Spinal cord (tissue), 10 donors: ENCODE measurements around the gene SUPT3H. TPM values are rescaled to one million over a fixed set of nuclear protein-coding genes. Genes with fewer than 3 reads are reported as not detected.
A peak's percentile ranks its signal among the peaks of the same experiment; 100 is the strongest.

Experiments used
- DNase-seq, 6 donors: peaks; one replicate each; pipeline versions ENCODE4 v3.0.0 to v3.0.0-alpha.2; 2013 to 2015; ENCODE audit warnings: low spot score in 6 of 6, low read depth in 4 of 6
- H3K27ac ChIP-seq: one replicate; pipeline ENCODE4 v1.5.1; 2013; ENCODE audit warnings: low read depth, low read length, control low read depth
- H3K27me3 ChIP-seq: one replicate; pipeline ENCODE4 v1.6.1; 2013; ENCODE audit warnings: low read length; ENCODE audit not compliant: control insufficient read depth, insufficient read depth
- H3K36me3 ChIP-seq: one replicate; pipeline ENCODE4 v1.6.1; 2013; ENCODE audit warnings: low read length; ENCODE audit not compliant: control insufficient read depth, insufficient read depth
- H3K4me1 ChIP-seq: one replicate; pipeline ENCODE4 v1.6.1; 2013; ENCODE audit warnings: low read length; ENCODE audit not compliant: control insufficient read depth, insufficient read depth
- H3K4me3 ChIP-seq: one replicate; pipeline ENCODE4 v1.5.1; 2013; ENCODE audit warnings: low read depth, low read length, control low read depth
- H3K9me3 ChIP-seq: one replicate; pipeline ENCODE4 v1.6.1; 2013; ENCODE audit warnings: low read length; ENCODE audit not compliant: control insufficient read depth, insufficient read depth
- WGBS: methylation state at CpG from one replicate; pipeline ENCODE4 v1.1.5; 2013; ENCODE audit warnings: missing lambda C conversion rate; ENCODE audit not compliant: insufficient coverage; 5-methylcytosine and 5-hydroxymethylcytosine counted together
- polyA plus RNA-seq, 2 donors: library from polyadenylated mRNA; unstranded; fragments of 120-200 nt; gene quantifications; one replicate each; pipeline ENCODE4 v1.2.1, GENCODE V29; 2013; ENCODE audit not compliant: insufficient read length in 2 of 2
- total RNA-seq, 2 donors: library from RNA; depleted of rRNA in 1 of 2; stranded (reverse); fragments of 120-200 nt in 1 of 2; fragments of >200 nt in 1 of 2; gene quantifications; one replicate each; pipeline versions ENCODE4 v1.2.3 to v1.2.4, GENCODE V29; 2013 to 2014
- donor health status: healthy.

Gene SUPT3H
- total and polyA plus RNA-seq, 4 donors = 12.2 to 27.7 (median 18.2) TPM

DNA sequence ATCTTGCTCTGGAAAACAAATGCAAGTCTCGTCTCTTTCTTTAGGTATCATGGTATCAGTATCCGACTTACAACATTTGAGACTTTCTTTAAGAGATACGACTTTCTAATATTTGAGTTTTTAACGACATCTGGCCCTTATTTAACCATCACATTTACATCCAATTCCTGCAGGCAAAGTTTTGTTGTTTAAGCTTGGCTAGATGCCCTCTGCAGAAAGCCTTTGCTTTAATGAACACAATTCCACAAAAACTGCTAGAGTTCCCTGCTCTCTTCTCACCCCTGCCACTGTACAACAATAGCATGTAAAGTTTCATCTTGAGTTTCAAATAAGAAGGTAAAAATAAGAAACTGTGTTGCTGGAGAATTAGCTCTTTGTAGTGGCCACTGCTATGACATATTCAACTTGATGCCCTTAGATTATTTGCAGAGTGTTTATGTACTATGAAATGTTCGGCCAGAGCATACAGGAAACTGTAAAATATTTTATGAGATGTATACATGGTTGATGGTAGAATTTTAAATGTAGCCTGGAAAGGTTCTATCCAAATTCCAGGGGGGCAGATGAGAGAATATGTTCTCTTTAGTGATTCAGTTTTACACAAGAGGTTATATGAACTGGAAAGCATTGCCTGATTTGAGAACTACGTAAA, 551.6 kb downstream of the SUPT3H start:
- 50% methylated on average over 4 of the region's 6 CpGs for WGBS
- H3K27me3 ChIP-seq = no peaks in the 10 kb centered on the region
- H3K9me3 ChIP-seq = no peaks in the 10 kb centered on the region
- H3K36me3 ChIP-seq = no peaks in the 10 kb centered on the region
- H3K4me1 ChIP-seq = no peaks in the 10 kb centered on the region
- no peak for DNase-seq
- no peak overlapping the region for H3K4me3 ChIP-seq
- no peak overlapping the region for H3K27ac ChIP-seq

DNA sequence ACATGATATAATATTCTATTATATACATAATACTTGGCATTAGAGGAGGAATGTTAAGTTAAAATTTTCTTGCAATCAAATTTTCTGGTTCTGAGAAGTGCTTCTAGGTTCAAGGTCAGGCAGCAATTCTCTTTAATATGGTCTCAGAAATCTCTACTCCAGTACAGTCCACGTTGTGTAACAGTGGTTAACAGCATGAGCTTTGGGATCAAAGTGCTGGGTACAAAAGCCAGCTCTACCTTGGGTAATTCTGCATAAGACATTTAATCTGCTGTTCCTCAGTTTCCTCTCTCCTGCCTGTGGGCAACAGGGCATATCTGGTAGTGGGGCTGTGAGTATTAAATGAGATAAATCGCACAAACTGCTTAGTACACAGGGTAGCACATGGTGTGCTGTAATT, 552.5 kb downstream of the SUPT3H start:
- Histone ChIP-seq H3K9me3 (no peaks in the 10 kb centered on the region), H3K27me3 (no peaks in the 10 kb centered on the region), H3K4me1 (no peaks in the 10 kb centered on the region), H3K36me3 (no peaks in the 10 kb centered on the region), H3K27ac (no peak overlapping the region), H3K4me3 (no peak overlapping the region)
- WGBS = no CpG with 5 or more reads among the region's 2 CpGs
- DNase-seq = no peak

DNA sequence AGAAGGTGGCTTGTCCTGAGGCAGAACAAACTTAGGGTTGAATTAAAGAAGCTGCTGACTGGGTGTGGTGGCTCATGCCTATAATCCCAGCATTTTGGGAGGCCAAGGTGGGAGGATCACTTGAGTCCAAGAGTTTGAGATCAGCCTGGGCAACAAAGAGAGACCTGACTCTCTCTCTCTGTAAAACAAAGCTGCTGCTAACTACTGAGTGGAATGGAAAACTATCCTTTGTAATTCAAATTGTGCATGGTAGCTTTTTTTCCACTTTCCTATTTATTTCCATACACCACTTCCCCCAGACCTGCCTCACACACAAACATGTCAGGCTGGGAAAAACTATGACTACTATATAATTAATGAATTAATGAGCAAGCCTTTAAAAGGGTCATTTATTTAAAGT, 553.2 kb downstream of the SUPT3H start:
- H3K36me3 ChIP-seq = no peaks in the 10 kb centered on the region
- H3K4me1 ChIP-seq = no peaks in the 10 kb centered on the region
- H3K9me3 ChIP-seq = no peaks in the 10 kb centered on the region
- DNase-seq = no peak
- no peaks in the 10 kb centered on the region for H3K27me3 ChIP-seq
- no peak overlapping the region for H3K4me3 ChIP-seq
- no peak overlapping the region for H3K27ac ChIP-seq

DNA sequence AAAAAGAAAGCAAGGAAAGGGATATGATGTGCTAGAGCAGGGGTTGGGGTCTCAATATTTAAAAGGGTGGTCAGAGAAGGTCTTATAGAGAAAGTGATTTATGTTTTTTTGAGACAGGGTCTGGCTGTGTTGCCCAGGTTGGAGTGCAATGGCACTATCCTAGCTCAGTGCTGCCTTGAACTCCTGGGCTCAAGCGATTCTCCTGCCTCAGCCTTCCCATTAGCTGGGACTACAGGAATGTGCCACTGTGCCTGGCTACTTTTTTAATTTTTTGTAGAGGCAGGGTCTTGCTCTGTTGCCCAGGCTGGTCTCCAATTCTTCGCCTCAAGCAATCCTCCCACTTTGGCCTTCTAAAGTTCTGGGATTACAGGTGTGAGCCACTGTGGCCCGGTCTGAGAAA, 557.0 kb downstream of the SUPT3H start:
- Histone ChIP-seq H3K9me3 (no peaks in the 10 kb centered on the region), H3K4me1 (no peaks in the 10 kb centered on the region), H3K27ac (no peak overlapping the region), H3K4me3 (no peak overlapping the region), H3K27me3 (no peaks in the 10 kb centered on the region), H3K36me3 (no peaks in the 10 kb centered on the region)
- DNase-seq = no peak
- WGBS = 100% methylated on average over 1 of the region's 3 CpGs

DNA sequence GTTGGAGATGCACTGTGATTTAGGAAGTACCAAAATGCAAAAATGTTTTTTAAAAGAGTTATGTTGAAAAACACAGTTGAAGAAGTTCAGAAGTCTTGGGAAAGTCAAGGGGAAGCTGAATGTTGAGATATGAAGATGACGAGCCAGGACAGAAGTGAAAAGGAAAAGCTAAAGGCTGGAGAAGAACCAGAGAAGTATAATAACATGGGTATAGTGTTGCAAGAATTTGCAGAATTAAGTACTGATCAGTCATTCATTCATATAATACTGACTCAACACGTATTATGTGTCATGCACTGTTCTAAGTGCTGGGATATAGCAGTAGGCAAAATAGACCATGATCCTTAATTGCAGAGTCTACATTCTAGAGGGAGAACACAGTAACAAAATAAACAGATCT, 557.4 kb downstream of the SUPT3H start:
- H3K9me3 ChIP-seq = no peaks in the 10 kb centered on the region
- H3K36me3 ChIP-seq = no peaks in the 10 kb centered on the region
- 100% methylated on average over 1 of the region's 2 CpGs for WGBS
- no peak for DNase-seq
- no peak overlapping the region for H3K27ac ChIP-seq
- no peaks in the 10 kb centered on the region for H3K4me1 ChIP-seq
- H3K4me3 ChIP-seq = no peak overlapping the region
- no peaks in the 10 kb centered on the region for H3K27me3 ChIP-seq

DNA sequence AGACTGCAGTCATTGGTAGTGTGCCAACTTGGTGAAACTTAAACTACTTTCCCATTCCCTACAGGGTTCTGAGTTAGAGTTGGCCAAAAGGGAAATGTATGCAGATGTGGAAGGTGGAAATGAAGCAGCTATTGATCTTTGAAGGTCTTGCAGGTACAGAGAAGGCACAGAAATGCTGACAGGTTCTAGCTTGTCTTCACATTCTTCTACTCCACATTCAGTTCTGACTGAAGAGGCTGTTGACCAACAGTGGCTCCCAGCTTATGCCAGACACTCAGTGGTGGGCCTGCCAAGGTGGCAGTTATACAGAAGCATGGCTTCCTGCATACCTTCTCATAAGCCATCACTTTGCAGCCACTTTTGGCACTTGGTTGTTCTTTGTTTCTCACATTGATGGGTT, 566.3 kb downstream of the SUPT3H start:
- Histone ChIP-seq H3K27ac (no peak overlapping the region), H3K4me3 (no peak overlapping the region), H3K4me1 (no peaks in the 10 kb centered on the region), H3K9me3 (no peaks in the 10 kb centered on the region), H3K36me3 (no peaks in the 10 kb centered on the region), H3K27me3 (no peaks in the 10 kb centered on the region)
- DNase-seq = no peak

DNA sequence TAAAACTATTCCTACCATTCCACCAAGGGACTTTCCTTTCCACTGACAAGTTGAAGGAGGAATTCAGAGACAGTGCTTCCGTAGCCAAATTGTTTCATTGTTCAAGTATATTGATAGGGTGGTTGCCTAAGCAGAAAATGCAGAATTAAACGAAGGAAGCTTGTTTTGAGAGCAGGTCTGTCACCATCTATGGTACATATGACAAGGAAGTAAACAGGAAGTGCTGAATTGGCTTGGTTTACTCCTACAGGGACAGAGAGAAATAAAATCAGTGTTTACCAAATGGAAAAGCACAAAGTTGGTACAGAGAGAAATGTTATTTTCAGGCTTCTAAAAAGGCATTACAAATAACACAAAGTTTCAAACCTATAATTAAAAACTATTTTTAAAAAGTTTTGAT, 568.5 kb downstream of the SUPT3H start:
- H3K9me3 ChIP-seq = no peaks in the 10 kb centered on the region
- no peak for DNase-seq
- H3K4me1 ChIP-seq = no peaks in the 10 kb centered on the region
- 60% methylated on average over 1 of the region's 2 CpGs for WGBS
- no peak overlapping the region for H3K4me3 ChIP-seq
- no peaks in the 10 kb centered on the region for H3K27me3 ChIP-seq
- no peaks in the 10 kb centered on the region for H3K36me3 ChIP-seq
- no peak overlapping the region for H3K27ac ChIP-seq

DNA sequence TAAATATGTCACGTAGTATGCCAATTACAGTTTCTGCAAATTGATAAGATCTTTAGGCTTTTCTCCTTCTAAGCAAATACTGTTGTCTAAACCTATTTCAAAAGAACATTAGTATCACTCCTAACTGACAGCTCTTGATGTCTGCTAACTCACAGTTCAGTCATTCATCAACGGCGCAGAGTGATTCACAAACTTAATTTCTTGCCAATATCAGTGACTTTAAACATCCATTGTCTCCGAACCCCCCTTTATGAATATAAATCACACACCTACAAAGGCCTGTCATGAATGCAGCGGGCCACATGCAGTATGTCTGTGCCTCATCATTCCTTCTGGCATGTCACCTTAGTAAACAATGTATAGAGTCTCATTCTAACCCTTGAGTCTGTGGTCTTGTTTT, 569.6 kb downstream of the SUPT3H start:
- 85% methylated on average over 2 of the region's 5 CpGs for WGBS
- Histone ChIP-seq H3K27ac (no peak overlapping the region), H3K27me3 (no peaks in the 10 kb centered on the region), H3K36me3 (no peaks in the 10 kb centered on the region), H3K4me3 (no peak overlapping the region), H3K4me1 (no peaks in the 10 kb centered on the region), H3K9me3 (no peaks in the 10 kb centered on the region)
- DNase-seq = no peak

DNA sequence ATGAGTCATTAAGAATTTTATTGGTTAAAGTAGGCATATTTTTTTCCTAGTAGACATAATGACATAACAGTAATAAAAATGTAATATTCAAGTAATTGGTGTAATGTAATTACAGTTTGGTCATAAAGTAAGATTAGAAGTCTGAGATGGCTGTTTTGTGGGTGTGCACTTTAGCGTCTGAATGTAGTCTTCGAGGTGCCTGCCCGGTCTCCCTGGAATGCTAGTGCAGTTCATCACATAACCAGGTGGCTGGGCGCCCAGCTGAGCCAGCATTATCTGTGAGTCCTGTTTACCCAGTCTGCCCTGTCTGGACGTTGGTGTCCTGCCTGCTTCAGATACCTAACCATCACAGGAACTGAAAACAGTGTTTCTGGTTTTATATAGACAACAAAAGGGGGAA, 571.1 kb downstream of the SUPT3H start:
- Histone ChIP-seq H3K36me3 (no peaks in the 10 kb centered on the region), H3K4me3 (no peak overlapping the region), H3K27me3 (no peaks in the 10 kb centered on the region), H3K4me1 (no peaks in the 10 kb centered on the region), H3K9me3 (no peaks in the 10 kb centered on the region), H3K27ac (no peak overlapping the region)
- peak in 1 of 6 donors; percentile 35 for DNase-seq
- WGBS = 88% methylated on average over 4 of the region's 5 CpGs

DNA sequence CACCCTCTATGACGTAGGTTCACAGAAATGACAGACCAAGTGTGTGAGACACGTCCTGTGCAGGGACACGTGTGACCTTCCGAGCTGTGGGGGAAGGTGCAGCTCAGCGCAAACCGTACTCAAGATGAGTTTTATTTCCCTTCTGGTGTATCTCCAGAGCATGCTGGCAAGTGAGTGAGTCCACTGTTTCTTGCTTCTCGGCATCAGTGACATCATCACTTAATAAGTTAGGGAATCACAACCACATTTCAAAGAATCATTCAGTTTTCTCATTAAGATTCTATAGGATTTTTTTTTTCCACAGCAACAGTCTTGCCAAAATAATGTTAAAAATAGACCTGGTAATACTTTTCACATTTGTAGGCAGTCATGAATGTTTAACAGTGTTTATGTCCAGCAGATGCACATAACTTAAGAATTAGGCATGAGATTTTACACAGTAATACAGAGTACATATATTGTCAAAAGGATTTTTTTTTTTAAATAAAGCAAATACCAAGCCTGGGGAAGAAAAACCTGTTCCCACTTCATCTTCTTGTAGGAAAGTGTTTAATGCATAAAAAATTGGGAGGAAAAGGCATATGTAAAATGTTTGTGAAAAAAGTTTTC, 572.4 kb downstream of the SUPT3H start:
- no peak overlapping the region for H3K4me3 ChIP-seq
- no peak for DNase-seq
- WGBS = 93% methylated on average over 6 of the region's 7 CpGs

More for the DNA sequence above, 572.4 kb downstream of the SUPT3H start:
- Histone ChIP-seq H3K4me1 (no peaks in the 10 kb centered on the region), H3K36me3 (no peaks in the 10 kb centered on the region), H3K9me3 (no peaks in the 10 kb centered on the region), H3K27ac (no peak overlapping the region), H3K27me3 (no peaks in the 10 kb centered on the region)
